ENCODE data around the gene PPM1K.

DNA sequence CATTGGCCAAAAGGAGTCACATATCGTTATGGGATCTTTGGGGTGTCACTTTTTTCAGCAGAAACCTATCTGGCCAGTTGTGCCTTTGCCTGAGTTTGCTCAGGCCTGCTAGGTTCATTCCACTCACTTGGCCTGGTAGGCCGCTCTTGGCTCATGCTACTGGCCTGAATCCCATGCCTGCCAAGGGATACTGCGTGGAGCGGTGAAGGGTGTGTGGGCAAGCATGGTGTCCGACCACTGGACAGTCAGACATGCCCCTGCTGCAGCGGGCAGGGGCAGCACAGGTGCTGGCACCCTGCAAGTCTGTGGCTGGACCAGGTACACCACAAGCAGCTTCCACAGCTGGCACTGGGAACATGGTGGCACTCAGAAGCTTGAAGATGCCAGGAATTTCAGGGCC is 11.3 kb upstream of the PPM1K start:
- TF ChIP-seq, protein P1, sequence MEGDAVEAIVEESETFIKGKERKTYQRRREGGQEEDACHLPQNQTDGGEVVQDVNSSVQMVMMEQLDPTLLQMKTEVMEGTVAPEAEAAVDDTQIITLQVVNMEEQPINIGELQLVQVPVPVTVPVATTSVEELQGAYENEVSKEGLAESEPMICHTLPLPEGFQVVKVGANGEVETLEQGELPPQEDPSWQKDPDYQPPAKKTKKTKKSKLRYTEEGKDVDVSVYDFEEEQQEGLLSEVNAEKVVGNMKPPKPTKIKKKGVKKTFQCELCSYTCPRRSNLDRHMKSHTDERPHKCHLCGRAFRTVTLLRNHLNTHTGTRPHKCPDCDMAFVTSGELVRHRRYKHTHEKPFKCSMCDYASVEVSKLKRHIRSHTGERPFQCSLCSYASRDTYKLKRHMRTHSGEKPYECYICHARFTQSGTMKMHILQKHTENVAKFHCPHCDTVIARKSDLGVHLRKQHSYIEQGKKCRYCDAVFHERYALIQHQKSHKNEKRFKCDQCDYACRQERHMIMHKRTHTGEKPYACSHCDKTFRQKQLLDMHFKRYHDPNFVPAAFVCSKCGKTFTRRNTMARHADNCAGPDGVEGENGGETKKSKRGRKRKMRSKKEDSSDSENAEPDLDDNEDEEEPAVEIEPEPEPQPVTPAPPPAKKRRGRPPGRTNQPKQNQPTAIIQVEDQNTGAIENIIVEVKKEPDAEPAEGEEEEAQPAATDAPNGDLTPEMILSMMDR (IDR thresholded peaks at IDR 0.05), result no peak
- TF ChIP-seq POLR2A (IDR thresholded peaks at IDR 0.05), result no peak
- no peak for TF ChIP-seq POLR2AphosphoS5 (IDR thresholded peaks at IDR 0.05)
